Activated T-cell treated with anti-CD3 and anti-CD28 coated beads for 4 hours (primary cell): Measurements from ENCODE around the gene MAP3K20.
"Not testable (repeated sequence)": the region's sequence is repeated elsewhere in the genome, so short reads cannot be mapped to it uniquely, and the experiment has no call there.

Experiments used
- DNase-seq: peaks from one replicate; pipeline ENCODE4 v3.0.0-alpha.2; 2020

MAP3K20 gene

DNA sequence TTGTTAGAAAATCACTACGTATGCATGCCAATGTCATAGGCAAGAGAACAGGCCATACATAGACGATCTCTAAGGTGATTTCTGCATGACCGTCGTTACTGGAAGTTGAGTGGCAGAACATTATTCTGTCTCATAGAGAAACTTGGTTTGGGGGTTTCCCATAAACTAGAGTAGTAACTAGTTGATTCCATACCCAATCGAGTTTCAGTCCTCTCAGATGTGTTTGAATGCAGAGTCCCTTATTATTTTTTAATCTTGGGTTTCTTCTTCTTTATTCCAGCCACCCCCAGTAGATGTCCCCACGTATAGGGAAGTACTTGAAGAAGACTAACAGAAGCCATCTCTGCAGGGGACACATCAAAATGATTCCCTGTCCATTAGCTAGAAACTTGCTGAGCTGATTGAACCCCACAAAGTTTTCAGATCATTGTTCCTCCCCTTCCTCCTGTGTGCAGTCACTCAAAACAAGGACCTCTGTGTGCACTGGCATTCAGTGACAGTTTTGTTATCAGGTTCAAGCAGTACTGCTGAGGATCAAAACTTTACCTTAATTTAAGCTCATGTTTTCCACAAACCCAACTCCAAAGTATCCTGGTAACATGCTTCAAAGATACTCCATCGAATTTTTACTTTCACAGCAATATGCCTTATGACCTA lies 210.6 kb downstream of the MAP3K20 start:
- DNase-seq = no peak

DNA sequence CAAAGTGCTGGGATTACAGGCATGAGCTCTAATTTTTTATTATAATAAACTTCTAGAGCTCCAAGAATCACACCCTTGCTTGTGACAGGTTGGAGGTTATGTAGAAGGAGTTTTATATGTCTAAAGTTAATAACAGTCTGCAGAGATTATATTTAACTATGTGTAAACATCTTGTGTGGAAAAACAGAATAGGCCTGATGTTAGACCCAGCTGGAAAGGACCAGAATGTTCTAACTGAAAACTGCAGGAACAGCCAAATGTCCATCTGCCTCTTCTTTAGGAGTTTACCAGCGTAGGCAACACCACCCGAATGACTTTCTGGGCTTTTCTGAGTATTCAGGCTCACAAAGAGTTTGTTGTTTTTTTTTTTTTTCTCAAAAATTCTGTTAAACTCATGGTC lies 211.9 kb downstream of the MAP3K20 start:
- no peak for DNase-seq

DNA sequence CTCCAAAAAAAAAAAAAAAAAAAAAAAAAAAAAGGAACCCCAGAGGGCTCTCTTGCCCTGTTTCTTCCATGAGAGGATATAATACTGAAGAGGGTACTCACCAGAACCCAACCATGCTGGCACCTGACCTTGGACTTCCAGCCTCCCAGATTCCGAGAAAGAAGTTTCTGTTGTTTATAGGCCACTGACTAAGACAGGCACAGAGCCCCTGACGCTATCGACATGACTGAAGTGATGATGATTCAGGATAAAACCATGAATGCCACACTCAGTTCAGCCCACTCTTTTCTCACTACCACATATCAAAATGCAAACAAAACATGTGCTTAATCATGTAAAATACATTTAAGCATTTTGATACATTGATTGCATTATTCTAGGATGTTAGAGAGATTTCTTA lies 212.9 kb downstream of the MAP3K20 start:
- DNase-seq = no peak

DNA sequence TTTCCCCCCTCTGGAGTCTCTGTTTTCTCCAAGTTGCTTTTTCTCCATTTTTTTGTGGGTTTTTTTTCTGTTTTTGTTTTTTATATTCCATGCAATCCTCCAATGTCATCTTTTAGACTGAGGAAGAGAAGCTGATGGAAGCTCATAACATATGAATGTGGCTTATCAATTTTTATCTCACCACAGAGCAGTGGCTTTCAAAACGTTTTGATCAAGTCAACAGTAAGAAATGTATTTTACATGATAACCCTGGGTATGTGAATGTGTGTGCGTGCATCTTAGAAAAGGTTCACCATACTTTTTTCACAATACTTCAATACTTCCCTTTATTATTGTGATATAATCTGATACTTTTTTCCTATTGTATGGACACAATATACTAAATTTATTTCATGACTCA lies 214.4 kb downstream of the MAP3K20 start:
- no peak for DNase-seq

DNA sequence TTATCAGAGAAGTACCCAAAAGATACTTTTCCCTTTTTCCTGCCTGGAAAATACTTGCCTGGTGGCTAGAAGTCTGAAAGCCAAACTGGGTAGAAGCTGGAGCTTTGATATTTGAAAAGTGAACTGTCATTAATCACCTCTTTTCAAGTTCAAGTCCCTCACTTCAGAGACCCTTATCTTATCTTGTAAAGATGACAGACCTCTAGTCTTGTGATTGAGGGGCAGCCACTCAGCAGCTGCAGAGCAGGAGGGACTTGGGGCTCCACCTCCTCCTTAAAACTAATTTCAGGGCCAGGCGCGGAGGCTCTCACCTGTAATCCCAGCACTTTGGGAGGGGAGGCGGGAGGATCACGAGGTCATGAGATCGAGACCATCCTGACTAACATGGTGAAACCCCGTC lies 214.9 kb downstream of the MAP3K20 start:
- no peak for DNase-seq

DNA sequence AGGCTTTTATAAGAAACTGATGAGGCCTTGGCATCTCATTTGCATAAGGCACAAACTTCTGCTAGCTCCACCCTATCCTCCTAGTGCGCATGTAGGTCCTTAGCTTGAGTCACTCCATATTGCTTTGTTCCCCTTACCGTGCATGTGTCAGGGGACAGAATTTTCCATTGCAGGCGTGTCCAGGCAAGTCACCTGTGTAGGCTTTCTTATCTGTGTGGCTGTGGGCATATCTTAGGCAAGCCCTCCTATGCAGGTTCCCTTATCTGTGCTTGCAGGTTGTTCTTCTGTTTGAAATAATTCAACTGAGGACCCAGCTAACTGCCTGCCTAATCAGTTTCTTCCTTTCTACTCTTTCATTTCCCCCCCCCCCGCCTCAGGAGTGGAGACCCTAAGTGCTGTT lies 215.8 kb downstream of the MAP3K20 start:
- no peak for DNase-seq

DNA sequence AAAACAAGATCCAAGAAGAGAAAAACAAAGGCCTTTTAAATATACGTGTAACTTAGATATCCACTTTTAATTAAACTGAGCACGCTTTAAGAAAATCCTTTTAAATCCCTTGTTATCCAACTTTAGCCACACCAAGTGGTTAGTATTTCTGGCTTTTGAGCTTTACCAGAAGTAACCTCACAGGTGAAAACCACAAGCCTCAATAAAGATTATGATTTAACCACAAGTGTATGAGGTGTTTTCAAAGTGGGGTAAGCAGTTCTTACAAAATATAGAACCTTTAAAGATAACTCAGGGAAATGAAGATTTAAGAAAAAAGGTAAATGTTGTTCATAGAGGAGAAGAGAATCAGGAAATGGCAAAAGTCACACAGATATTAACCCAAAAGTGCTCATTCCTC lies 220.6 kb downstream of the MAP3K20 start:
- DNase-seq = no peak

DNA sequence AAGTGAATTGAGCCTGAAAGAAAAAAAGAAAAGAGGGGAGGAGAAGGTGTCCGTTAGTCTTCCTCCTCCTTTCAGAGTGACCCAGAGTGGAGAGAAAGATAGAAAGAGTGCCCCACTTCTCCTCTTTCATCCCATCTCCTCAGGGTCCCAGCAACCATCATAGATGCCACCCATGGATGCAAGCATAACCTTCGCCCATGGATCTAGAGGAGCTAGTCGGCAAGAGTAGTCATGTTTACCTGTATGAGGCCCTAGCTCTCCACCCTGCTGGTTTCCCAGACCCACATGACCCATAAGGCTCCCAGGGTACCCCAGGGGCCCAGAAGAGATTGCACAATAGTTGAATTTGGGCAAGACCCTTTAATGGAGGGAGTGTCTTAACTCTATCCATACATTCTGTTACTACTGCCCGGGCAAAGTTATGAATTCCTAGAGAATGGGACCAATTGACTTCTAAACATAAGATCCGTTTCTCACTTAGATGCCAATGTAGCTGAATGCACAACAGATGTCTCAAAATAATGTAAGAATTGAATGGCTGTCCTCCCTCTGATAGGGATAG lies 223.0 kb downstream of the MAP3K20 start:
- no peak for DNase-seq

DNA sequence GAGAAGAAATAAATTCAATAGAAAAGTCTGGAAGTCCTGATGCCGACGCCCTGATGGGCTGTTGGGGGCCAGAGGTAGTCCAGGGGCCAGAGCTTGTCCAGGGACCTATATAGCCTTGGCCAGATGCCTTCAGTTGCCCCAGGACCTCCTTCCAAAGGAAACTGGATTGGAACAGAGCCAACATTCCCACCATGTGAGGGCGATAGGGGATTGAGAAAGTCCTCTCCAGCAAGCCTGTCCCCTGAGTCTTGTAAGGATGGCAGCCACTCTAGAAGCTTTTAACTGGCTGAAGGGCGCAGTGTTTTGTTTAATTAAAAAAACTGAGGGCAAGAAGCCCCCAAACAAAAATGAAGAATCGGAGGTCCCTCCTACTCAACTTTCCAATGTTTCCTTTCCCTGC lies 224.1 kb downstream of the MAP3K20 start:
- no peak for DNase-seq

DNA sequence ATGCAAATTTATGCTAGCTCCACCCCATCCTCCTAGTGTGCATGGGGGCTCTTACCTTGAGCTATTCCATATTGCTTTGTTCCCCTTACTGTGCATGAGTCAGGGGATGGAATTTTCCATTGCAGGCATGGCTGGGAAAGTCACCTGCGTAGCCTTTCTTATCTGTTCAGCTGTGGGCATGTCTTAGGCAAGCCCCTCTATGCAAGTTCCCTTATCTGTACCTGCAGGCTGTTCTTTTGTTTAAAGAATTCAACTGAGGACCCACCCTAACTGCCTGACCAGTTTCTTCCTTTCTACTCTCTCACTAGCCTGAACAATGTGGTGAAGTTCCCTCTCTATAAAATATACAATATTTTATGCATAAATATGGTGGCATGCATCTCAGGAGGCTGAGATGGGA lies 224.8 kb downstream of the MAP3K20 start:
- no peak for DNase-seq

DNA sequence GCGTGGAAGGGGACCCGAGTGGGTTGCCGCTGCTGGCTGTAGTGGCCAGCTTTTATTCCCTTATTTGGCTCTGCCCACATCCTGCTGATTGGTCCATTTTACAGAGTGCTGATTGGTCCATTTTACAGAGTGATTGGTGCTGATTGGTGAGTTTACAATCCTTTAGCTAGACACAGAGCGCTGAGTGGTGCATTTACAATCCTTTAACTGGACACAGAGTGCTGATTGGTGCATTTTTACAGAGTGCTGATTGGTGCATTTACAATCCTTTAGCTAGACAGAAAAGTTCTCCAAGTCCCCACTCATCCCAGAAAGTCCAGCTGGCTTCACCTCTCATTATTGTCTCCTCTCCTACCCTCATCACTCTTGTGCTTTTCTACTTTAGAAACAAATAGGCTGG lies 225.9 kb downstream of the MAP3K20 start:
- not testable (repeated sequence) for DNase-seq

DNA sequence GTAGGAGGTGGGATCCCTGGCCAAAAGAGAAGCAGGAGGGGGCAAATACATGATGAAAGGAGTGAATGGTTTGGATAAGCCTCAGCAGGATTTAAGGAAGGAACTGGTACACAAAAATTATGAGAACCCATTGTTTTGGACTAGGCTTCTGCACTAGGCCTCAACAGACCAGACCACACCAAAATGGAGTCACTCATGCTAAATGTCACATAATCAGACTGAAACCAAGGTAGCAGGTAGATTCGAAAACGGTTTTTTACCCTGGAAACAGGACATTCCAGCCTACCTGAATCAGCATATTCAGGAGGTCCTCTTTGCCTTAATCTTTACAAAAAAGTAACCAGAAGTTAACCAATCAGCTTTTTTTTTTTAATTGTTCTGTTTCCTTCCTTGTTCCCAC lies 229.7 kb downstream of the MAP3K20 start:
- DNase-seq = no peak

DNA sequence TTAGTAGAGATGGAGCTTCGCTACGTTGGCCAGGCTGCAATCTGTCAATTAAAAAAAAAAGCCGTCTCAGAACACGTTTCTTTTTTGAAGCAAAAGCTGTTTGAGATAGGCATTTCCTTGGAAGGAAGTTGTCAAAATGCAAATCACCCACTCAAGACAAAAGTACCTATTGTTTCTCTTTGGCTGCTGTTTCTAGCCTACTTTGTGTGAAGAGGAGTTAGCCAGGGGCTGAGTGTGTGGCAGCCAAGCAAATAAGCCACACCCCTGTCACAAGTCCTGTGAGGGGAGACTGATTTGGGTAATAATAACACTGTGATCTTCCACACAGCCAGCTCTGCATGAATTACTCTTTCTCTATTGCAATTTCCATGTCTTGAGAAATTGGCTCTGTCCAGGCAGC lies 231.6 kb downstream of the MAP3K20 start:
- DNase-seq = no peak

DNA sequence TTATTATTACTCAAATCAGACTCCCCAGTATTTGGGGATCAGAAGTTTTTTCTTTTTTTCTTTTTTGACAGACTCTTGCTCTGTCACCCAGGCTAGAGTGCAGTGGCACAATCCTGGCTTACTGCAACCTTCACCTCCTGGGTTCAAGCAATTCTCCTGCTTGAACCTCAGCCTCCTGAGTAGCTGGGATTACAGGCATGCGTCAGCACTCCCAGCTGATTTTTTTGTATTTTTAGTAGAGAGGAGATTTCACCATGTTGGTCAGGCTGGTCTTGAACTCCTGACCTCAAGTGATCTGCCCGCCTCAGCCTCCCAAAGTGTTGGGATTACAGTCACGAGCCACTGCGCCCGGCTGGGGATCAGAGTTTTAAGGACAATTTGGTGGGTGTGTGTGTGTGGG lies 233.7 kb downstream of the MAP3K20 start:
- not testable (repeated sequence) for DNase-seq

DNA sequence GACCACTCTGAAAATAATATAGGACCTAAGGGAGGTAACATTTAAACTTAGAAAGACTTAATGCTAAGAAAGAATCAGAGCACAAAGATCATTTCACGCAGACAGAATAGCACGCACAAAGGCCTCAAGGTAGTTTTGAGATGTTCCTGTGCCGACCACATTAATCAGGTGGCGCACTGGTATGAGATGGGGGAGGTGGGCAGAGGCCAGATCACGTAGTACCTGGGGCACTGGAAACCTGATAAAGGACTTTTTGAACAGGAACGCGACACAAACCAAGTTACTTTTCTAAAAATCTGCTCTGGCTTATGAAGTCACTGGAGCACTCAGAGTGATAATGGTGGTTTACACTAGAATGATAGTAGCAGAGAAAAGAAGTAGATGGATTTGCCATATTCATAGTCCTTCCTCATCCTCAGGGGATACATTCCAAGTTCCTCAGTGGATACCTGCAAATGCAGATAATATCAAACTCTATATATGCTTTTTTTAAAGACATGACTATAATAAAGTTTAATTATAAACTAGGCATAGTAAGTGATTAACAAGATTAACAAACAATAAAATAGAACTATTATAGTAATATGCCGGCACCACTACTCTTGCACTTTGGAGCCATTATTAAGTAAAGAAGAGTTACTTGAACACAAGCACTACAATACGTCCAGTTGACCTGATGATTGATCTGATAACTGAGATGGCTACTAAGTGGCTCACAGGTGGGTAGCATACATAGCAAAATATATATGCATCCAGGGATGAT lies 236.4 kb downstream of the MAP3K20 start:
- DNase-seq = no peak
